ENCODE results near the gene BAZ2B.

The BAZ2B gene

GRCh38 chr2:159572459-159572858 is 43.9 kb downstream of the BAZ2B start:
- no peak overlapping the region for H3K27ac ChIP-seq (ENCODE audit: low read depth, low read length)
- no peaks in the 10 kb centered on the region for H3F3A ChIP-seq (ENCODE audit: insufficient read depth)
- H3K79me2 ChIP-seq (ENCODE audit: insufficient read depth, low read length) = no peaks in the 10 kb centered on the region
- no peak overlapping the region for H3K4me3 ChIP-seq (ENCODE audit: insufficient read depth, low read length, poor library complexity, severe bottlenecking)
- TF ChIP-seq EZH2phosphoT487 (conservative IDR thresholded peaks at IDR 0.05; ENCODE audit: low read length) (no peak), CTCF (IDR thresholded peaks at IDR 0.05; ENCODE audit: insufficient read depth, low read length, poor library complexity, severe bottlenecking) (no peak)
- H3K9me2 ChIP-seq (replicated peaks; ENCODE audit: insufficient read depth, low read length) = no peaks in the 10 kb centered on the region
- no peaks in the 10 kb centered on the region for H3K9me3 ChIP-seq (ENCODE audit: insufficient read depth, low read length)
- H3K4me2 ChIP-seq (ENCODE audit: low read depth, low read length, poor library complexity, severe bottlenecking) = no peak overlapping the region
- no peaks in the 10 kb centered on the region for H3K27me3 ChIP-seq (ENCODE audit: low read length)
- no peaks in the 10 kb centered on the region for H3K36me3 ChIP-seq (ENCODE audit: low read length)
- no peak overlapping the region for H2AFZ ChIP-seq (ENCODE audit: low read depth, low read length, severe bottlenecking)
- no peak overlapping the region for H3K9ac ChIP-seq (ENCODE audit: low read length)
- H4K20me1 ChIP-seq (ENCODE audit: low read depth, low read length) = no peaks in the 10 kb centered on the region

- no peaks in the 10 kb centered on the region for H4K20me1 ChIP-seq (ENCODE audit: low read depth, low read length)
- no peaks in the 10 kb centered on the region for H3K79me2 ChIP-seq (ENCODE audit: insufficient read depth, low read length)
- H3K4me2 ChIP-seq (ENCODE audit: low read depth, low read length, poor library complexity, severe bottlenecking) = no peak overlapping the region
- H3F3A ChIP-seq (ENCODE audit: insufficient read depth) = no peaks in the 10 kb centered on the region
- no peak overlapping the region for H2AFZ ChIP-seq (ENCODE audit: low read depth, low read length, severe bottlenecking)
- H3K9me3 ChIP-seq (ENCODE audit: insufficient read depth, low read length) = no peaks in the 10 kb centered on the region
- no peak for TF ChIP-seq EZH2phosphoT487 (conservative IDR thresholded peaks at IDR 0.05; ENCODE audit: low read length)
- no peak for TF ChIP-seq CTCF (IDR thresholded peaks at IDR 0.05; ENCODE audit: insufficient read depth, low read length, poor library complexity, severe bottlenecking)
- no peaks in the 10 kb centered on the region for H3K27me3 ChIP-seq (ENCODE audit: low read length)
- no peaks in the 10 kb centered on the region for H3K36me3 ChIP-seq (ENCODE audit: low read length)
- H3K27ac ChIP-seq (ENCODE audit: low read depth, low read length) = no peak overlapping the region
- no peak overlapping the region for H3K4me3 ChIP-seq (ENCODE audit: insufficient read depth, low read length, poor library complexity, severe bottlenecking)
- H3K9ac ChIP-seq (ENCODE audit: low read length) = no peak overlapping the region
- H3K9me2 ChIP-seq (replicated peaks; ENCODE audit: insufficient read depth, low read length) = no peaks in the 10 kb centered on the region
These were observed 44.6 kb downstream of the BAZ2B start for GRCh38 chr2:159571540-159572260.

GRCh38 chr2:159564081-159564480 is 52.3 kb downstream of the BAZ2B start:
- Histone ChIP-seq H3K27me3 (ENCODE audit: low read length) (no peaks in the 10 kb centered on the region), H3K9me2 (replicated peaks; ENCODE audit: insufficient read depth, low read length) (no peaks in the 10 kb centered on the region), H4K20me1 (ENCODE audit: low read depth, low read length) (no peaks in the 10 kb centered on the region), H3K9ac (ENCODE audit: low read length) (no peak overlapping the region), H3K4me2 (ENCODE audit: low read depth, low read length, poor library complexity, severe bottlenecking) (no peak overlapping the region), H3K27ac (ENCODE audit: low read depth, low read length) (no peak overlapping the region), H3K79me2 (ENCODE audit: insufficient read depth, low read length) (no peaks in the 10 kb centered on the region), H3F3A (ENCODE audit: insufficient read depth) (no peaks in the 10 kb centered on the region), H3K9me3 (ENCODE audit: insufficient read depth, low read length) (no peaks in the 10 kb centered on the region), H3K4me3 (ENCODE audit: insufficient read depth, low read length, poor library complexity, severe bottlenecking) (no peak overlapping the region), H3K36me3 (ENCODE audit: low read length) (no peaks in the 10 kb centered on the region), H2AFZ (ENCODE audit: low read depth, low read length, severe bottlenecking) (no peak overlapping the region)
- no peak for TF ChIP-seq CTCF (IDR thresholded peaks at IDR 0.05; ENCODE audit: insufficient read depth, low read length, poor library complexity, severe bottlenecking)
- no peak for TF ChIP-seq EZH2phosphoT487 (conservative IDR thresholded peaks at IDR 0.05; ENCODE audit: low read length)

Data from SU-DHL-6 (cell line).